WI38 (cell line): ENCODE data around the gene MDGA2.

Source experiments
- H3K4me3 ChIP-seq: 2 replicates; pipeline ENCODE4 v1.5.1; 2011; ENCODE audit warnings: low read depth, mild to moderate bottlenecking, control low read depth, low read length
- CTCF ChIP-seq: IDR thresholded peaks from 2 replicates; pipeline ENCODE4 v1.5.1; 2012; ENCODE audit warnings: low read depth, mild to moderate bottlenecking, control low read depth, low read length

Gene MDGA2

GRCh38 chr14:47120645-47121044 is 554.8 kb downstream of the MDGA2 start:
- no peak overlapping the region for H3K4me3 ChIP-seq
- TF ChIP-seq CTCF, result no peak

DNA sequence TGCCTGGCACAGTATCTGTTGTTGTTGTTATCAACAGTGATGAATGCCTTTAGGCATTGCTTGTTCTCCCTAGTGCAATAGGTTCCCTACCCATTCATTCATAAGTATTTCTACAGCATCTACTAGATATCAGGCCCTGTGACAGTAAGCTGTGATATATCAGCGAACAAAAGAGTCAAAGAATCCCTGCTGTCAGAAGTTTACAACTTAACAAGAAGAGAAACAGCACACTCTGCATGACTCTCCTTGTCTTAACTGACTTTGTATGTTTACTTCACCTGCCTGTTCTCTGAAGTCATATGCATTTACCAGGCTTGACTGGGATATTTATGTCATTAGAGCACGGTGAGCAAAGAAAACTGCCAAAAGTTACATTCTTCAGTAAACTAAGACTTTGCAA is 571.6 kb downstream of the MDGA2 start:
- H3K4me3 ChIP-seq, result no peak overlapping the region

DNA sequence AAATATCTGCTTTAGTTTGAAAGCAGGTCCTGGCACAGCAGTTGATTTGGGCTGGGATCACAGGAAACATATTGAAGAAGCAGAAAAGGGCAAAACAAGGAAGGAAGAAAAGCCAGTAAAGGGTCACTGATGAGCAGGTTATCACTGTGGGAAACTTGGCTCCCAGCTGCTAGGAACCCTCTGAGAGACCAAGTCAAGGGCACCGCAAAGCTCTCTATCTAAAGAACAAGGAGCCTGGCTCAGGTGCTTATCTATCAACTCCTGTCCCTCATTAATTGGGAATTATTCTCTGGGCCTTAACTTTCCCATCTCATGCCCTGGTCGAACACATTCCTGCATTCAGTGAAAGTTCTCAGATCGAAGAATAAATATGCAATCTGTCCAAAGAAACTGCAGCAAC is 572.9 kb downstream of the MDGA2 start:
- H3K4me3 ChIP-seq, result no peak overlapping the region
- TF ChIP-seq CTCF, result no peak

More for the DNA sequence above, 571.6 kb downstream of the MDGA2 start:
- TF ChIP-seq CTCF, result no peak

- H3K4me3 ChIP-seq, result no peak overlapping the region
- no peak for TF ChIP-seq CTCF
Observed at GRCh38 chr14:47085678-47086077, 589.7 kb downstream of the MDGA2 start.

- no peak for TF ChIP-seq CTCF
- H3K4me3 ChIP-seq, result no peak overlapping the region
Observed at GRCh38 chr14:47065326-47065725, 610.1 kb downstream of the MDGA2 start.

- TF ChIP-seq CTCF, result no peak
Observed at GRCh38 chr14:47060050-47060449, 615.4 kb downstream of the MDGA2 start.

DNA sequence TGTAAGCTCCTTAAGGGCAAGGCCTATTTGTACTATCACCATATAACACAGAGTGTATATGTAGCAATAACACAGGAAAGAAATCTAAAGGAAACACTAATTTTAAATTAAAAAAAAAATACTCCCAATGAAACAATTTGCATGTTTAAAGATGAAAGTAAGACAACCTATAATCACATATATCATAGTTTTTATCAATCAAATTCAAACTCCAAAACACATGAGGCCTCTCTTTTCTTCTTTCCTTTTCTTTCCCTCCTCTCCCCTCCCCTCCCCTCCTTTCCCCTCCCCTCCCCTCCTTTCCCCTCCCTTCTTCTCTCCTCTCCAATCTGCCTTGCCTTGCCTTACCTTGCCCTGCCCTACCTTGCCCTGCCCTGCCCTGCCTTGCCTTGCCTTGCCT is 618.0 kb downstream of the MDGA2 start:
- TF ChIP-seq CTCF, result no peak
- no peak overlapping the region for H3K4me3 ChIP-seq

More at GRCh38 chr14:47060050-47060449, 615.4 kb downstream of the MDGA2 start:
- H3K4me3 ChIP-seq, result no peak overlapping the region
